ENCODE measurements around the gene MINDY1.

The MINDY1 gene

GRCh38 chr1:150985179-150985825 is 21.4 kb downstream of the MINDY1 start:
- no peak for DNase-seq (ENCODE audit: low spot score)

GRCh38 chr1:150981805-150982712 is 24.6 kb downstream of the MINDY1 start, which contains the start of gene ANXA9:
ANXA9 (plus strand) TSS chr1:150982292; CDS start chr1:150983106, 814 bp downstream.
- DNase-seq (ENCODE audit: low spot score), result no peak

GRCh38 chr1:150981177-150981804 is 25.4 kb downstream of the MINDY1 start:
- peak; percentile 50 for DNase-seq (ENCODE audit: low spot score)

- peak; percentile 98 for DNase-seq (ENCODE audit: low spot score)
Observed at GRCh38 chr1:150979092-150980056, 27.3 kb downstream of the MINDY1 start.

GRCh38 chr1:150976879-150977694 is 29.6 kb downstream of the MINDY1 start:
- peak; percentile 49 for DNase-seq (ENCODE audit: low spot score)

- no peak for DNase-seq (ENCODE audit: low spot score)
Observed at GRCh38 chr1:150976401-150976821, 30.3 kb downstream of the MINDY1 start.

GRCh38 chr1:150974580-150975478 is 31.9 kb downstream of the MINDY1 start, which contains the start of gene CERS2:
CERS2 (minus strand) TSS chr1:150974835; CDS start chr1:150969090, 5,745 bp downstream.
- peak; percentile 83 for DNase-seq (ENCODE audit: low spot score)

- peak; percentile 69 for DNase-seq (ENCODE audit: low spot score)
Observed at GRCh38 chr1:150973836-150974579, 32.7 kb downstream of the MINDY1 start.

GRCh38 chr1:150973258-150973835 is 33.4 kb downstream of the MINDY1 start:
- DNase-seq (ENCODE audit: low spot score), result no peak

- no peak for DNase-seq (ENCODE audit: low spot score)
Observed at GRCh38 chr1:150972417-150972940, 34.2 kb downstream of the MINDY1 start.

GRCh38 chr1:150971583-150972416 is 34.9 kb downstream of the MINDY1 start:
- DNase-seq (ENCODE audit: low spot score), result peak; percentile 57

GRCh38 chr1:150970808-150971582 is 35.7 kb downstream of the MINDY1 start:
- DNase-seq (ENCODE audit: low spot score), result no peak

- no peak for DNase-seq (ENCODE audit: low spot score)
Observed at GRCh38 chr1:150969626-150970025, 37.1 kb downstream of the MINDY1 start.

GRCh38 chr1:150968491-150968890 is 38.2 kb downstream of the MINDY1 start:
- no peak for DNase-seq (ENCODE audit: low spot score)

GRCh38 chr1:150967936-150968335 is 38.8 kb downstream of the MINDY1 start:
- DNase-seq (ENCODE audit: low spot score), result no peak

- no peak for DNase-seq (ENCODE audit: low spot score)
Observed at GRCh38 chr1:150966011-150966410, 40.7 kb downstream of the MINDY1 start.

Measured in NAMALWA (cell line).